Measurements from ENCODE around the gene PAAF1.

PAAF1 gene

GRCh38 chr11:73939096-73939495 lies 62.3 kb downstream of the PAAF1 start:
- Histone ChIP-seq H3K36me3 (ENCODE audit: control insufficient read depth in 5 of 5, insufficient read depth in 5 of 5, low read length in 5 of 5) (peaks cover 0 to 3% (median 3%) of the 10 kb centered on the region in 5 donors), H3K9me3 (ENCODE audit: control insufficient read depth in 5 of 5, low read length in 5 of 5) (peaks cover 0 to 11% (median 5%) of the 10 kb centered on the region in 5 donors), H3K4me3 (ENCODE audit: low read depth in 1 of 5, low read length in 5 of 5) (no peak overlapping the region)

GRCh38 chr11:73940801-73941570 lies 64.2 kb downstream of the PAAF1 start:
- no peaks in the 10 kb centered on the region for H3K27me3 ChIP-seq (ENCODE audit: control insufficient read depth in 5 of 5, insufficient read depth in 4 of 5, low read length in 5 of 5)
- H3K9me3 ChIP-seq (ENCODE audit: control insufficient read depth in 5 of 5, low read length in 5 of 5): peaks cover 0 to 11% (median 5%) of the 10 kb centered on the region in 5 donors
- H3K27ac ChIP-seq (ENCODE audit: low read depth, low read length): no peak overlapping the region
- H3K4me1 ChIP-seq (ENCODE audit: control insufficient read depth in 5 of 5, insufficient read depth in 5 of 5, low read length in 5 of 5): peaks cover 0 to 7% (median 0%) of the 10 kb centered on the region in 5 donors
- no peak overlapping the region for H3K4me3 ChIP-seq (ENCODE audit: low read depth in 1 of 5, low read length in 5 of 5)
- H3K36me3 ChIP-seq (ENCODE audit: control insufficient read depth in 5 of 5, insufficient read depth in 5 of 5, low read length in 5 of 5): no peaks in the 10 kb centered on the region
- H3K9ac ChIP-seq (ENCODE audit: low read length in 5 of 5): no peak overlapping the region

More at GRCh38 chr11:73939096-73939495, 62.3 kb downstream of the PAAF1 start:
- H3K9ac ChIP-seq (ENCODE audit: low read length in 5 of 5): no peak overlapping the region
- H3K27me3 ChIP-seq (ENCODE audit: control insufficient read depth in 5 of 5, insufficient read depth in 4 of 5, low read length in 5 of 5): no peaks in the 10 kb centered on the region
- H3K4me1 ChIP-seq (ENCODE audit: control insufficient read depth in 5 of 5, insufficient read depth in 5 of 5, low read length in 5 of 5): peaks cover 0 to 5% (median 0%) of the 10 kb centered on the region in 5 donors
- H3K27ac ChIP-seq (ENCODE audit: low read depth, low read length): no peak overlapping the region

GRCh38 chr11:73942010-73942409 lies 65.2 kb downstream of the PAAF1 start:
- no peak overlapping the region for H3K4me3 ChIP-seq (ENCODE audit: low read depth in 1 of 5, low read length in 5 of 5)

GRCh38 chr11:73944085-73944484 lies 67.3 kb downstream of the PAAF1 start:
- Histone ChIP-seq H3K4me1 (ENCODE audit: control insufficient read depth in 5 of 5, insufficient read depth in 5 of 5, low read length in 5 of 5) (peaks cover 0 to 7% (median 0%) of the 10 kb centered on the region in 5 donors), H3K9me3 (ENCODE audit: control insufficient read depth in 5 of 5, low read length in 5 of 5) (peaks cover 0 to 5% (median under 1%) of the 10 kb centered on the region in 5 donors), H3K4me3 (ENCODE audit: low read depth in 1 of 5, low read length in 5 of 5) (no peak overlapping the region), H3K27me3 (ENCODE audit: control insufficient read depth in 5 of 5, insufficient read depth in 4 of 5, low read length in 5 of 5) (no peaks in the 10 kb centered on the region), H3K9ac (ENCODE audit: low read length in 5 of 5) (no peak overlapping the region), H3K27ac (ENCODE audit: low read depth, low read length) (no peak overlapping the region), H3K36me3 (ENCODE audit: control insufficient read depth in 5 of 5, insufficient read depth in 5 of 5, low read length in 5 of 5) (no peaks in the 10 kb centered on the region)

More at GRCh38 chr11:73942010-73942409, 65.2 kb downstream of the PAAF1 start:
- H3K27ac ChIP-seq (ENCODE audit: low read depth, low read length): no peak overlapping the region
- no peaks in the 10 kb centered on the region for H3K36me3 ChIP-seq (ENCODE audit: control insufficient read depth in 5 of 5, insufficient read depth in 5 of 5, low read length in 5 of 5)
- H3K27me3 ChIP-seq (ENCODE audit: control insufficient read depth in 5 of 5, insufficient read depth in 4 of 5, low read length in 5 of 5): no peaks in the 10 kb centered on the region
- H3K4me1 ChIP-seq (ENCODE audit: control insufficient read depth in 5 of 5, insufficient read depth in 5 of 5, low read length in 5 of 5): peaks cover 0 to 7% (median 0%) of the 10 kb centered on the region in 5 donors
- H3K9me3 ChIP-seq (ENCODE audit: control insufficient read depth in 5 of 5, low read length in 5 of 5): peaks cover 0 to 11% (median 5%) of the 10 kb centered on the region in 5 donors
- no peak overlapping the region for H3K9ac ChIP-seq (ENCODE audit: low read length in 5 of 5)

- Histone ChIP-seq H3K9ac (ENCODE audit: low read length in 5 of 5) (no peak overlapping the region), H3K27ac (ENCODE audit: low read depth, low read length) (no peak overlapping the region), H3K4me3 (ENCODE audit: low read depth in 1 of 5, low read length in 5 of 5) (no peak overlapping the region)
Measured at GRCh38 chr11:73944901-73945300, 68.1 kb downstream of the PAAF1 start.

GRCh38 chr11:73945396-73945795 lies 68.6 kb downstream of the PAAF1 start:
- Histone ChIP-seq H3K27ac (ENCODE audit: low read depth, low read length) (no peak overlapping the region), H3K36me3 (ENCODE audit: control insufficient read depth in 5 of 5, insufficient read depth in 5 of 5, low read length in 5 of 5) (no peaks in the 10 kb centered on the region), H3K27me3 (ENCODE audit: control insufficient read depth in 5 of 5, insufficient read depth in 4 of 5, low read length in 5 of 5) (no peaks in the 10 kb centered on the region), H3K9me3 (ENCODE audit: control insufficient read depth in 5 of 5, low read length in 5 of 5) (peaks cover 0 to 2% (median 0%) of the 10 kb centered on the region in 5 donors), H3K4me1 (ENCODE audit: control insufficient read depth in 5 of 5, insufficient read depth in 5 of 5, low read length in 5 of 5) (peaks cover 0 to 7% (median 0%) of the 10 kb centered on the region in 5 donors), H3K4me3 (ENCODE audit: low read depth in 1 of 5, low read length in 5 of 5) (no peak overlapping the region), H3K9ac (ENCODE audit: low read length in 5 of 5) (no peak overlapping the region)

More at GRCh38 chr11:73944901-73945300, 68.1 kb downstream of the PAAF1 start:
- Histone ChIP-seq H3K36me3 (ENCODE audit: control insufficient read depth in 5 of 5, insufficient read depth in 5 of 5, low read length in 5 of 5) (no peaks in the 10 kb centered on the region), H3K4me1 (ENCODE audit: control insufficient read depth in 5 of 5, insufficient read depth in 5 of 5, low read length in 5 of 5) (peaks cover 0 to 7% (median 0%) of the 10 kb centered on the region in 5 donors), H3K9me3 (ENCODE audit: control insufficient read depth in 5 of 5, low read length in 5 of 5) (peaks cover 0 to 2% (median 0%) of the 10 kb centered on the region in 5 donors), H3K27me3 (ENCODE audit: control insufficient read depth in 5 of 5, insufficient read depth in 4 of 5, low read length in 5 of 5) (no peaks in the 10 kb centered on the region)

GRCh38 chr11:73946798-73947458 lies 70.1 kb downstream of the PAAF1 start:
- Histone ChIP-seq H3K36me3 (ENCODE audit: control insufficient read depth in 5 of 5, insufficient read depth in 5 of 5, low read length in 5 of 5) (no peaks in the 10 kb centered on the region), H3K4me3 (ENCODE audit: low read depth in 1 of 5, low read length in 5 of 5) (no peak overlapping the region), H3K27me3 (ENCODE audit: control insufficient read depth in 5 of 5, insufficient read depth in 4 of 5, low read length in 5 of 5) (no peaks in the 10 kb centered on the region), H3K9me3 (ENCODE audit: control insufficient read depth in 5 of 5, low read length in 5 of 5) (no peaks in the 10 kb centered on the region), H3K4me1 (ENCODE audit: control insufficient read depth in 5 of 5, insufficient read depth in 5 of 5, low read length in 5 of 5) (peaks cover 0 to 7% (median 0%) of the 10 kb centered on the region in 5 donors), H3K27ac (ENCODE audit: low read depth, low read length) (no peak overlapping the region), H3K9ac (ENCODE audit: low read length in 5 of 5) (no peak overlapping the region)

- H3K4me1 ChIP-seq (ENCODE audit: control insufficient read depth in 5 of 5, insufficient read depth in 5 of 5, low read length in 5 of 5): peaks cover 0 to 1% (median 0%) of the 10 kb centered on the region in 5 donors
- no peaks in the 10 kb centered on the region for H3K27me3 ChIP-seq (ENCODE audit: control insufficient read depth in 5 of 5, insufficient read depth in 4 of 5, low read length in 5 of 5)
- no peaks in the 10 kb centered on the region for H3K9me3 ChIP-seq (ENCODE audit: control insufficient read depth in 5 of 5, low read length in 5 of 5)
- H3K4me3 ChIP-seq (ENCODE audit: low read depth in 1 of 5, low read length in 5 of 5): no peak overlapping the region
- no peaks in the 10 kb centered on the region for H3K36me3 ChIP-seq (ENCODE audit: control insufficient read depth in 5 of 5, insufficient read depth in 5 of 5, low read length in 5 of 5)
- H3K27ac ChIP-seq (ENCODE audit: low read depth, low read length): no peak overlapping the region
- no peak overlapping the region for H3K9ac ChIP-seq (ENCODE audit: low read length in 5 of 5)
Measured at GRCh38 chr11:73949246-73949645, 72.4 kb downstream of the PAAF1 start.

GRCh38 chr11:73949912-73950311 lies 73.1 kb downstream of the PAAF1 start:
- no peaks in the 10 kb centered on the region for H3K27me3 ChIP-seq (ENCODE audit: control insufficient read depth in 5 of 5, insufficient read depth in 4 of 5, low read length in 5 of 5)
- no peak overlapping the region for H3K4me3 ChIP-seq (ENCODE audit: low read depth in 1 of 5, low read length in 5 of 5)
- no peaks in the 10 kb centered on the region for H3K36me3 ChIP-seq (ENCODE audit: control insufficient read depth in 5 of 5, insufficient read depth in 5 of 5, low read length in 5 of 5)
- H3K27ac ChIP-seq (ENCODE audit: low read depth, low read length): no peak overlapping the region
- no peak overlapping the region for H3K9ac ChIP-seq (ENCODE audit: low read length in 5 of 5)
- H3K9me3 ChIP-seq (ENCODE audit: control insufficient read depth in 5 of 5, low read length in 5 of 5): no peaks in the 10 kb centered on the region
- H3K4me1 ChIP-seq (ENCODE audit: control insufficient read depth in 5 of 5, insufficient read depth in 5 of 5, low read length in 5 of 5): no peaks in the 10 kb centered on the region
